Hepatocyte (in vitro differentiated cells): ENCODE measurements around the gene FAM222B. TPM values are rescaled to one million over a fixed set of nuclear protein-coding genes. Genes with fewer than 3 reads are reported as not detected.

Source experiments
- DNase-seq: peaks from one replicate; pipeline ENCODE4 v3.0.0-alpha.2; 2016; ENCODE audit warnings: low spot score
- H2AFZ ChIP-seq: fragments of 200-600 bp; sonication (generic); 2 replicates; pipeline ENCODE4 v1.6.0; 2016; ENCODE audit warnings: antibody characterized with exemption, mild to moderate bottlenecking
- H3K27ac ChIP-seq: fragments of 200-600 bp; sonication (generic); 2 replicates; pipeline ENCODE4 v1.5.1; 2016; ENCODE audit warnings: mild to moderate bottlenecking
- H3K27me3 ChIP-seq: fragments of 200-600 bp; sonication (generic); 2 replicates; pipeline ENCODE4 v1.6.1; 2016
- H3K36me3 ChIP-seq: fragments of 200-600 bp; sonication (generic); replicated peaks from 2 replicates; pipeline ENCODE4 v1.5.1; 2016; ENCODE audit warnings: low read depth; ENCODE audit not compliant: insufficient read depth
- H3K4me1 ChIP-seq: fragments of 200-600 bp; sonication (generic); 2 replicates; pipeline ENCODE4 v1.5.1; 2016; ENCODE audit warnings: mild to moderate bottlenecking, moderate library complexity; ENCODE audit not compliant: insufficient read depth
- H3K4me2 ChIP-seq: fragments of 200-600 bp; sonication (generic); 2 replicates; pipeline ENCODE4 v1.6.0; 2016
- H3K4me3 ChIP-seq: fragments of 200-600 bp; sonication (generic); 2 replicates; pipeline ENCODE4 v1.5.1; 2016; ENCODE audit warnings: mild to moderate bottlenecking
- H3K79me2 ChIP-seq: fragments of 200-600 bp; sonication (generic); 2 replicates; pipeline ENCODE4 v1.6.0; 2017; ENCODE audit warnings: mild to moderate bottlenecking
- H3K9me2 ChIP-seq: fragments of 200-600 bp; sonication (generic); replicated peaks from 2 replicates; pipeline ENCODE4 v1.6.0; 2017; ENCODE audit warnings: mild to moderate bottlenecking; ENCODE audit not compliant: insufficient read depth
- H3K9me3 ChIP-seq: fragments of 200-600 bp; sonication (generic); 2 replicates; pipeline ENCODE4 v1.5.1; 2016; ENCODE audit warnings: low read depth, mild to moderate bottlenecking
- H4K20me1 ChIP-seq: fragments of 200-600 bp; sonication (generic); 2 replicates; pipeline ENCODE4 v1.6.0; 2016; ENCODE audit warnings: mild to moderate bottlenecking; ENCODE audit not compliant: insufficient read depth, poor library complexity, severe bottlenecking
- EZH2 ChIP-seq: fragments of 200-600 bp; sonication (generic); IDR thresholded peaks from 2 replicates; pipeline ENCODE4 v1.6.1; 2016; ENCODE audit warnings: antibody characterized with exemption, mild to moderate bottlenecking, borderline replicate concordance
- EZH2phosphoT487 ChIP-seq: fragments of 200-600 bp; sonication (generic); IDR thresholded peaks from one replicate; pipeline ENCODE4 v1.6.1; 2018; ENCODE audit warnings: antibody characterized with exemption, mild to moderate bottlenecking, low read depth, moderate library complexity; ENCODE audit not compliant: unreplicated experiment, severe bottlenecking
- WGBS: methylation state at CpG from one replicate; pipeline ENCODE4 v1.1.6; 2016; ENCODE audit warnings: low lambda C conversion rate; ENCODE audit errors: missing lambda C conversion rate; 5-methylcytosine and 5-hydroxymethylcytosine counted together
- polyA plus RNA-seq: library from polyadenylated mRNA; unstranded; fragments of >200 nt; fragmentation: Nextera tagmentation; extraction: Ambion mirVana; gene quantifications from 2 replicates; pipeline ENCODE4 v1.2.1, GENCODE V29; 2016
- total RNA-seq: library from RNA; depleted of rRNA; stranded (reverse); fragments of >200 nt; gene quantifications from 2 replicates; pipeline ENCODE4 v1.2.3, GENCODE V29; 2014
- TF ChIP-seq, protein P1 (sequence below): fragments of 200-600 bp; sonication (generic); IDR thresholded peaks from 2 replicates; pipeline ENCODE4 v1.5.1; 2016; ENCODE audit warnings: antibody characterized with exemption, mild to moderate bottlenecking; ENCODE audit not compliant: poor library complexity

FAM222B gene
- total and polyA plus RNA-seq, 2 experiments from 2014 or later: 7.9 to 36.0 TPM

DNA sequence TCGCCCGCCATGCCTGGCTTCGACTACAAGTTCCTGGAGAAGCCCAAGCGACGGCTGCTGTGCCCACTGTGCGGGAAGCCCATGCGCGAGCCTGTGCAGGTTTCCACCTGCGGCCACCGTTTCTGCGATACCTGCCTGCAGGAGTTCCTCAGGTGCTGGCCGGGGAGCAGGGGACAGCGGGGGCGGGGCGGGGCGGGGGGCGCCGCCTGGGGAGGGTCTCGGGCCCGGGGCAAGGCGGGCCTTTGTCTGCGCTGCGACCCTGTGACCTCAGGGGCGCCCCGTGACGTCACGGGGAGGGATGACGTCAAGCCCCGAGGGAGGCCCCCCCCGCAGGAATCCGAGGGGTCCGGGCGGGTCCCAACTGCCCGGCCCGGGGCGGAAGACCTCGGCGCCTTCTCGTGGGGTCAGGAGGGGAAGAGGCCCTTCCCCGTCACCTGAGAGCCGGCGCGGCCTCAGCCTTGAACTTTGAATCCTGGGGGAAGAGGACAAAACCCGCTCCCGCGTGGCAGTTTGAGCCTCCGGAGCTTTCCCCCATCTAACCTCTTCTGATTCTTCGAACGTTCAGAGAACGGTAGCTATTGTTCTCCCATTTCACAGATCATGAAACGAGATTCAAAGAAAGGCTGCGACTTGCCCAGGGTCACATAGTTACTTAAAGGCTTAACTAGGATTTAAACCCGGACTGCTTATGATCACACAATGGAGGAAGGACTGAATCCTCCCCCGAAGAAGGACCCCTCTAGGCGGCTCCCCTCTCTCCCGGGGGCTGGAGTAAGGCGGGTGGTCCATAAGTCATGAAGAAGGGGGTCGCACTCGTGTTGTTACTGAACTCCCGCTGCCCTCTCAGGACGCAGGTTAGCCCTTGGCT is 98.3 kb downstream of the FAM222B start:
- TF ChIP-seq EZH2phosphoT487 (no peak), EZH2 (no peak)
- TF ChIP-seq, protein P1, sequence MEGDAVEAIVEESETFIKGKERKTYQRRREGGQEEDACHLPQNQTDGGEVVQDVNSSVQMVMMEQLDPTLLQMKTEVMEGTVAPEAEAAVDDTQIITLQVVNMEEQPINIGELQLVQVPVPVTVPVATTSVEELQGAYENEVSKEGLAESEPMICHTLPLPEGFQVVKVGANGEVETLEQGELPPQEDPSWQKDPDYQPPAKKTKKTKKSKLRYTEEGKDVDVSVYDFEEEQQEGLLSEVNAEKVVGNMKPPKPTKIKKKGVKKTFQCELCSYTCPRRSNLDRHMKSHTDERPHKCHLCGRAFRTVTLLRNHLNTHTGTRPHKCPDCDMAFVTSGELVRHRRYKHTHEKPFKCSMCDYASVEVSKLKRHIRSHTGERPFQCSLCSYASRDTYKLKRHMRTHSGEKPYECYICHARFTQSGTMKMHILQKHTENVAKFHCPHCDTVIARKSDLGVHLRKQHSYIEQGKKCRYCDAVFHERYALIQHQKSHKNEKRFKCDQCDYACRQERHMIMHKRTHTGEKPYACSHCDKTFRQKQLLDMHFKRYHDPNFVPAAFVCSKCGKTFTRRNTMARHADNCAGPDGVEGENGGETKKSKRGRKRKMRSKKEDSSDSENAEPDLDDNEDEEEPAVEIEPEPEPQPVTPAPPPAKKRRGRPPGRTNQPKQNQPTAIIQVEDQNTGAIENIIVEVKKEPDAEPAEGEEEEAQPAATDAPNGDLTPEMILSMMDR: no peak
- Histone ChIP-seq H3K27me3 (no peaks in the 10 kb centered on the region), H3K9me2 (no peaks in the 10 kb centered on the region), H3K4me2 (peak overlapping the region; percentile 97), H3K4me3 (peak overlapping the region; percentile 54), H3K27ac (peak overlapping the region; percentile 100), H3K36me3 (no peaks in the 10 kb centered on the region), H4K20me1 (peaks cover 31% of the 10 kb centered on the region), H3K4me1 (peaks cover 33% of the 10 kb centered on the region), H2AFZ (no peak overlapping the region), H3K79me2 (peaks cover 54% of the 10 kb centered on the region), H3K9me3 (no peaks in the 10 kb centered on the region)
- peak; percentile 90 for DNase-seq
- WGBS: under 1% methylated on average over 46 of the region's 61 CpGs

DNA sequence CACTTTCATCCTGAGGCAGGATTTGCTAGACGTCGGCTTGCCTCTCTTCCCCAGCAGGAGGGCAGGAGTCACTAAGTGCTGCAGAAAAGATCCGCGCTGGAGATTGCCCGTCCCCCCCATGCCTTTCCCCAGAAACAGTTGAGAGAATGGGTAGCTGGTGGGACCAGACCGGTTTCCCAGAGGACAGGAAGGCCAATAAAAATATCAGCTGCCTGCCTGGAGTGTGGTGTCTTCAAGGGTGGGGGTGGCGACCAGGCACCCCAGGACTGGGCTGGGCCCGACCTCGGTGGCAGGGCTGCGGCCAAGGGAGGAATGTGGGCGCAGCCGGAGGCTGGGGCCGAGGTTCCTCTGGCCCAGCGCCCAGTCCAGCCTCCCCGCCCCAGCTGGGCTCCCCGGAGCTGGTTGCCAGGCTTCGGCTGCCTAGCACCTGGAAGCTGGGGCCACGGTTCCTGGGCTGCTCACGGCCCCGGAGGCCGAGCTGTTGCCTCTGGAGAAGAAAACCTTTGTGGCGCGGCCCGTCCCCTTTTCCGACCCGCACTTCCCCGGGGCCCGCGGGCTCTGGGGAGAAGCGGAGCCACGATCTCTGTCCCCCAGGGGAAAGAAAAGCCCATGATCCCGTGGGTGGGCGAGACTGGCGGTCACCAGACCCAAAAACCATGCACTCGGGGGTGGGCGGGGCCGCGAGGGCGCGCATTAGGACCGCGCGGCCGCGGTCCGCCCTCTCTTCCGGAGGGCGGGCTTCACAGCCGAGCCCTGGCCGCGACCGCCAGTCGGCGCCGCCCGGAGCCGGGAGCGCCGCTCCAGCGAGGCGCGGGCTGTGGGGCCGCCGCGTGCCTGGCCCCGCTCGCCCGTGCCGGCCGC is 99.1 kb downstream of the FAM222B start, which contains the start of gene TRAF4:
Gene TRAF4 (plus strand): TSS at position 769 of the 861 bp plus-strand sequence. CDS start 102 bp downstream, outside the sequence.
- Histone ChIP-seq H3K27me3 (no peaks in the 10 kb centered on the region), H2AFZ (peak within 1 kb of the TSS; percentile 61), H3K36me3 (no peaks in the 10 kb centered on the region), H3K4me2 (peak within 1 kb of the TSS; percentile 97), H4K20me1 (peaks cover 30% of the 10 kb centered on the region), H3K4me3 (peak within 1 kb of the TSS; percentile 60), H3K9me3 (no peaks in the 10 kb centered on the region), H3K9me2 (no peaks in the 10 kb centered on the region), H3K79me2 (peaks cover 49% of the 10 kb centered on the region), H3K4me1 (peaks cover 33% of the 10 kb centered on the region), H3K27ac (peak within 1 kb of the TSS; percentile 100)
- TF ChIP-seq, protein P1: no peak
- TF ChIP-seq EZH2phosphoT487: no peak
- under 1% methylated on average over 30 of the region's 70 CpGs for WGBS
- peak; percentile 96 for DNase-seq

GRCh38 chr17:28741358-28742349 is 100.9 kb downstream of the FAM222B start:
- H3K4me1 ChIP-seq: peaks cover 21% of the 10 kb centered on the region
- H3K9me3 ChIP-seq: no peaks in the 10 kb centered on the region
- peaks cover 31% of the 10 kb centered on the region for H3K79me2 ChIP-seq
- H2AFZ ChIP-seq: no peak overlapping the region
- no peaks in the 10 kb centered on the region for H3K27me3 ChIP-seq
- TF ChIP-seq, protein P1: no peak
- TF ChIP-seq EZH2phosphoT487 (no peak), EZH2 (no peak)
- H3K9me2 ChIP-seq: no peaks in the 10 kb centered on the region
- peak; percentile 14 for DNase-seq
- H3K27ac ChIP-seq: peak overlapping the region; percentile 100
- H3K4me3 ChIP-seq: no peak overlapping the region
- no peaks in the 10 kb centered on the region for H3K36me3 ChIP-seq
- no peak overlapping the region for H3K4me2 ChIP-seq
- WGBS: 86% methylated on average over 19 of the region's 19 CpGs
- peaks cover 12% of the 10 kb centered on the region for H4K20me1 ChIP-seq
